Cardiac muscle cell (in vitro differentiated cells and primary cell): ENCODE measurements around the gene KNG1. TPM values are rescaled to one million over a fixed set of nuclear protein-coding genes. Genes with fewer than 3 reads are reported as not detected.

Source experiments
- DNase-seq, 2 donors: peaks; one replicate each; pipeline versions ENCODE4 v3.0.0 to v3.0.0-alpha.2; 2010 to 2017; ENCODE audit warnings: low read depth in 1 of 2, low spot score in 1 of 2
- H3K27ac ChIP-seq: fragments of 200-600 bp; sonication (generic); 2 replicates; pipeline ENCODE4 v1.5.1; 2016
- H3K27me3 ChIP-seq: fragments of 200-600 bp; sonication (generic); 2 replicates; pipeline ENCODE4 v1.6.0; 2016; ENCODE audit warnings: control low read depth
- H3K36me3 ChIP-seq: fragments of 200-600 bp; sonication (generic); 2 replicates; pipeline ENCODE4 v1.5.1; 2016; ENCODE audit warnings: control low read depth
- H3K4me1 ChIP-seq: fragments of 200-600 bp; sonication (generic); 2 replicates; pipeline ENCODE4 v1.8.1; 2017; ENCODE audit warnings: low read depth, mild to moderate bottlenecking, mixed run types
- H3K4me3 ChIP-seq: fragments of 200-600 bp; sonication (generic); 2 replicates; pipeline ENCODE4 v1.5.1; 2016; ENCODE audit warnings: mild to moderate bottlenecking
- H3K9me3 ChIP-seq: fragments of 200-600 bp; sonication (generic); 2 replicates; pipeline ENCODE4 v1.5.1; 2017; ENCODE audit warnings: low read depth, mild to moderate bottlenecking, control low read depth
- CTCF ChIP-seq: IDR thresholded peaks from 2 replicates; pipeline ENCODE4 v1.5.1; 2012; ENCODE audit warnings: low read depth, mild to moderate bottlenecking, low read length
- polyA plus RNA-seq: library from polyadenylated mRNA; unstranded; fragments of >200 nt; fragmentation: Nextera tagmentation; extraction: Ambion mirVana; gene quantifications from 2 replicates; pipeline ENCODE4 v1.2.1, GENCODE V29; 2016
- total RNA-seq: library from RNA; depleted of rRNA; stranded (reverse); fragments of >200 nt; gene quantifications from 2 replicates; pipeline ENCODE4 v1.2.3, GENCODE V29; 2016

KNG1 gene
- total and polyA plus RNA-seq, 2 experiments from 2014 or later, result not detected

GRCh38 chr3:186779204-186779603 is 62.0 kb downstream of the KNG1 start:
- Histone ChIP-seq H3K27me3 (no peaks in the 10 kb centered on the region), H3K4me1 (no peaks in the 10 kb centered on the region), H3K4me3 (no peak overlapping the region), H3K9me3 (no peaks in the 10 kb centered on the region), H3K27ac (no peak overlapping the region), H3K36me3 (no peaks in the 10 kb centered on the region)
- no peak for DNase-seq
- no peak for TF ChIP-seq CTCF

- H3K9me3 ChIP-seq, result no peaks in the 10 kb centered on the region
- DNase-seq, result no peak
- H3K4me1 ChIP-seq, result peaks cover 12% of the 10 kb centered on the region
- TF ChIP-seq CTCF, result no peak
- H3K27ac ChIP-seq, result peak overlapping the region; percentile 99
- H3K27me3 ChIP-seq, result no peaks in the 10 kb centered on the region
- H3K4me3 ChIP-seq, result peak overlapping the region; percentile 79
- H3K36me3 ChIP-seq, result peaks cover 34% of the 10 kb centered on the region
Measured at GRCh38 chr3:186782542-186783057, 65.4 kb downstream of the KNG1 start.

GRCh38 chr3:186783058-186783730 is 66.0 kb downstream of the KNG1 start, which contains the start of gene EIF4A2:
TSS of gene EIF4A2 (plus strand) at chr3:186783577. CDS start at chr3:186783611, 34 bp downstream.
- no peaks in the 10 kb centered on the region for H3K9me3 ChIP-seq
- TF ChIP-seq CTCF, result no peak
- DNase-seq, result peak; percentile 93 to 94
- no peaks in the 10 kb centered on the region for H3K27me3 ChIP-seq
- peak within 1 kb of the TSS; percentile 99 for H3K27ac ChIP-seq
- H3K4me3 ChIP-seq, result peak within 1 kb of the TSS; percentile 79
- peaks cover 12% of the 10 kb centered on the region for H3K4me1 ChIP-seq
- H3K36me3 ChIP-seq, result peaks cover 40% of the 10 kb centered on the region

GRCh38 chr3:186783731-186784515 is 66.8 kb downstream of the KNG1 start:
- Histone ChIP-seq H3K27ac (peak overlapping the region; percentile 99), H3K4me3 (peak overlapping the region; percentile 79), H3K9me3 (no peaks in the 10 kb centered on the region), H3K36me3 (peaks cover 47% of the 10 kb centered on the region), H3K27me3 (no peaks in the 10 kb centered on the region), H3K4me1 (peaks cover 12% of the 10 kb centered on the region)
- DNase-seq, result peak; percentile 82 to 86
- TF ChIP-seq CTCF, result no peak

GRCh38 chr3:186784820-186785494 is 67.8 kb downstream of the KNG1 start:
- Histone ChIP-seq H3K4me3 (peak overlapping the region; percentile 79), H3K27ac (peak overlapping the region; percentile 99), H3K4me1 (peaks cover 12% of the 10 kb centered on the region), H3K27me3 (no peaks in the 10 kb centered on the region), H3K9me3 (no peaks in the 10 kb centered on the region), H3K36me3 (peaks cover 57% of the 10 kb centered on the region)
- TF ChIP-seq CTCF, result no peak
- no peak for DNase-seq
